Hindlimb muscle (tissue), 1 donor: Measurements from ENCODE around the gene TBC1D4. TPM values are rescaled to one million over a fixed set of nuclear protein-coding genes. Genes with fewer than 3 reads are reported as not detected.

Experiments used
- DNase-seq: peaks from one replicate; pipeline ENCODE4 v3.0.0-alpha.2; 2013
- polyA plus RNA-seq: library from polyadenylated mRNA; unstranded; fragments of 120-200 nt; gene quantifications from one replicate; pipeline ENCODE4 v1.2.1, GENCODE V29; 2013; ENCODE audit not compliant: insufficient read length

The TBC1D4 gene
- polyA plus RNA-seq, 1 donor = 39.8 TPM

GRCh38 chr13:75384879-75385707 is 96.9 kb downstream of the TBC1D4 start:
- DNase-seq = no peak

GRCh38 chr13:75383064-75383715 is 98.8 kb downstream of the TBC1D4 start:
- no peak for DNase-seq

- no peak for DNase-seq
Observed at GRCh38 chr13:75378301-75378700, 103.7 kb downstream of the TBC1D4 start.

- DNase-seq = no peak
Observed at GRCh38 chr13:75376792-75377402, 105.1 kb downstream of the TBC1D4 start.

- DNase-seq = no peak
Observed at GRCh38 chr13:75375329-75375728, 106.6 kb downstream of the TBC1D4 start.

- no peak for DNase-seq
Observed at GRCh38 chr13:75373988-75374387, 108.0 kb downstream of the TBC1D4 start.

- no peak for DNase-seq
Observed at GRCh38 chr13:75372923-75373841, 108.8 kb downstream of the TBC1D4 start.

- DNase-seq = peak; percentile 40
Observed at GRCh38 chr13:75372517-75372916, 109.5 kb downstream of the TBC1D4 start.

- DNase-seq = no peak
Observed at GRCh38 chr13:75371203-75371602, 110.8 kb downstream of the TBC1D4 start.

GRCh38 chr13:75370774-75371173 is 111.2 kb downstream of the TBC1D4 start:
- no peak for DNase-seq

- no peak for DNase-seq
Observed at GRCh38 chr13:75369981-75370380, 112.0 kb downstream of the TBC1D4 start.

GRCh38 chr13:75368167-75368566 is 113.8 kb downstream of the TBC1D4 start:
- peak; percentile 25 for DNase-seq

GRCh38 chr13:75366380-75367280 is 115.3 kb downstream of the TBC1D4 start:
- no peak for DNase-seq

- no peak for DNase-seq
Observed at GRCh38 chr13:75365724-75366173, 116.2 kb downstream of the TBC1D4 start.

- no peak for DNase-seq
Observed at GRCh38 chr13:75364131-75364713, 117.7 kb downstream of the TBC1D4 start.

GRCh38 chr13:75363371-75363770 is 118.6 kb downstream of the TBC1D4 start:
- DNase-seq = no peak

GRCh38 chr13:75362026-75362425 is 119.9 kb downstream of the TBC1D4 start:
- DNase-seq = no peak

GRCh38 chr13:75360170-75360569 is 121.8 kb downstream of the TBC1D4 start:
- no peak for DNase-seq

- DNase-seq = no peak
Observed at GRCh38 chr13:75359266-75359665, 122.7 kb downstream of the TBC1D4 start.

GRCh38 chr13:75357576-75358289 is 124.2 kb downstream of the TBC1D4 start:
- DNase-seq = no peak
